ENCODE measurements around the gene AP3S2. TPM values are rescaled to one million over a fixed set of nuclear protein-coding genes. Genes with fewer than 3 reads are reported as not detected.

The AP3S2 gene
- total and polyA plus RNA-seq, 2 of the 8 experiments (the other 6 are each of a cell fraction or from before 2014, with no cell fraction given) = 19.2 to 45.4 TPM

- no peak for TF ChIP-seq CHD7 (IDR thresholded peaks at IDR 0.05; ENCODE audit: insufficient replicate concordance, low read length)
- TF ChIP-seq KDM5A (IDR thresholded peaks at IDR 0.05; ENCODE audit: low read length) = no peak
- TF ChIP-seq ASH2L (IDR thresholded peaks at IDR 0.05; ENCODE audit: low read length) = no peak
- TF ChIP-seq TAF7 (optimal IDR thresholded peaks at IDR 0.05; ENCODE audit: borderline replicate concordance, low read depth, low read length) = no peak
- no peak for TF ChIP-seq CREB1 (IDR thresholded peaks at IDR 0.05)
- TF ChIP-seq POU5F1 (IDR thresholded peaks at IDR 0.05; ENCODE audit: low read depth, low read length) = no peak
- TF ChIP-seq SRF (IDR thresholded peaks at IDR 0.05; ENCODE audit: low read depth, low read length) = no peak
- TF ChIP-seq NANOG (IDR thresholded peaks at IDR 0.05; ENCODE audit: insufficient read depth, low read depth, low read length, poor library complexity, severe bottlenecking) = no peak
- TF ChIP-seq GABPA (IDR thresholded peaks at IDR 0.05; ENCODE audit: borderline replicate concordance, insufficient read depth, low read length) = no peak
- no peak for TF ChIP-seq SAP30 (IDR thresholded peaks at IDR 0.05; ENCODE audit: insufficient read depth, insufficient replicate concordance, low read length)
- TF ChIP-seq SUZ12 (IDR thresholded peaks at IDR 0.05; ENCODE audit: low read length) = no peak
Measured at GRCh38 chr15:89878323-89878722, 15.5 kb downstream of the AP3S2 start (continued).
